MM.1S (cell line): ENCODE measurements around the gene PRR5.

Source experiments
- EZH2phosphoT487 ChIP-seq: fragments of 300-600 bp; sonication (generic); IDR thresholded peaks from 2 replicates; pipeline ENCODE4 v1.6.1; 2018; ENCODE audit warnings: antibody characterized with exemption, low read length
- TF ChIP-seq, protein P1 (sequence below): fragments of 300-600 bp; sonication (generic); IDR thresholded peaks from 2 replicates; pipeline ENCODE4 v1.5.1; 2016; ENCODE audit warnings: antibody characterized with exemption, low read length, mixed read lengths

DNA sequence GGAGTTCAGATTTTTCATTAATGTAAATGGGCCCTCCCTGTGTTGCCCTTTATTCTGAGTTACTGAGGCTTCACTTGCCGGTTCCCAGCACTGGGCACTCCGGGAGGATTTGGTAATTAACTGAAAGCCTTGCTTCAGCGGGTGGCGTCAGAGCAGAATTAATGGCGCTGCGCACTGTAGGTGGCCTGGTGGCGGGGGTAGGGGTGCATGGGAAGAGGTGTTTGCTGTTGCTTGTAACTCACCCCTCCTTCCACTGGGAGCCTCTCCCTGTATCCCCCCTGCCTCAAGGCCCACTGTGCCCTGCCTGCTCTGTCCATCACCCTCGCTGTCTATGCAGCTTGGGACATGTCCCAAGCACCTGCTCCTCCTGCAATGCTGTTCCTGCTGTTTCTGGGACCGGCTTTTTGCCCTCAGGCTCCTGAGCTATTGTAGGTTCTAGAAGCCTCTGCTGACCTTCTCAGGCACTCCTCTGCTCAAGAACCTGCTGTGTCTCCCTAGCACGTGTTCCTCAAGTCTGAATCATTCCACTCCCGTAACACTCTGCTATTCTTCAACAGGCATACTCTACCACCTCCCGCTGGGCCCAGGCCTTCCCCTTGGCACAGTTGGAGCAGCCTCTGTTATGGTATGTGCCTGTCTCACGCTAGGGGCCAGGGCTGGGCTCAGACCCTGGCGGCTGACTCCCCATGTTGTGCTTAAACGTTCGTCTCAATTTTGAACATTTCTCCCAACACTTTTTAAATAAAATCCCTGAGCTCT lies 74.8 kb downstream of the PRR5 start:
- TF ChIP-seq, protein P1, sequence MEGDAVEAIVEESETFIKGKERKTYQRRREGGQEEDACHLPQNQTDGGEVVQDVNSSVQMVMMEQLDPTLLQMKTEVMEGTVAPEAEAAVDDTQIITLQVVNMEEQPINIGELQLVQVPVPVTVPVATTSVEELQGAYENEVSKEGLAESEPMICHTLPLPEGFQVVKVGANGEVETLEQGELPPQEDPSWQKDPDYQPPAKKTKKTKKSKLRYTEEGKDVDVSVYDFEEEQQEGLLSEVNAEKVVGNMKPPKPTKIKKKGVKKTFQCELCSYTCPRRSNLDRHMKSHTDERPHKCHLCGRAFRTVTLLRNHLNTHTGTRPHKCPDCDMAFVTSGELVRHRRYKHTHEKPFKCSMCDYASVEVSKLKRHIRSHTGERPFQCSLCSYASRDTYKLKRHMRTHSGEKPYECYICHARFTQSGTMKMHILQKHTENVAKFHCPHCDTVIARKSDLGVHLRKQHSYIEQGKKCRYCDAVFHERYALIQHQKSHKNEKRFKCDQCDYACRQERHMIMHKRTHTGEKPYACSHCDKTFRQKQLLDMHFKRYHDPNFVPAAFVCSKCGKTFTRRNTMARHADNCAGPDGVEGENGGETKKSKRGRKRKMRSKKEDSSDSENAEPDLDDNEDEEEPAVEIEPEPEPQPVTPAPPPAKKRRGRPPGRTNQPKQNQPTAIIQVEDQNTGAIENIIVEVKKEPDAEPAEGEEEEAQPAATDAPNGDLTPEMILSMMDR = no peak
- no peak for TF ChIP-seq EZH2phosphoT487
